HepG2 (cell line): ENCODE data around the gene PKD2L1. TPM values are rescaled to one million over a fixed set of nuclear protein-coding genes. Genes with fewer than 3 reads are reported as not detected.
A peak's percentile ranks its signal among the peaks of the same experiment; 100 is the strongest.

Experiments used
- GATAD2A ChIP-seq: IDR thresholded peaks from 2 replicates; pipeline ENCODE4 v1.6.1; 2016
- GTF2F1 ChIP-seq: fragments of 150-350 bp; IDR thresholded peaks from 2 replicates; pipeline ENCODE4 v1.6.1; 2014; ENCODE audit warnings: low read length
- MED1 ChIP-seq: sonication (generic); formaldehyde crosslinking; IDR thresholded peaks from 2 replicates; pipeline ENCODE4 v1.4.0; 2020; ENCODE audit warnings: missing genetic modification reagents
- NR2F2 ChIP-seq: IDR thresholded peaks from 2 replicates; pipeline ENCODE4 v1.6.1; 2012; ENCODE audit warnings: low read depth, inconsistent platforms, borderline replicate concordance
- PHF8 ChIP-seq: sonication (generic); formaldehyde crosslinking; IDR thresholded peaks from 2 replicates; pipeline ENCODE4 v1.5.0; 2020; ENCODE audit warnings: missing genetic modification reagents
- RFX5 ChIP-seq: IDR thresholded peaks from 2 replicates; pipeline ENCODE4 v1.6.1; 2011; ENCODE audit warnings: low read depth, low read length, improper control_type of control experiment
- ZNF605 ChIP-seq: sonication (generic); formaldehyde crosslinking; IDR thresholded peaks from 2 replicates; pipeline ENCODE4 v1.8.0; 2022; ENCODE audit warnings: mild to moderate bottlenecking, missing genetic modification reagents
- ZNF746 ChIP-seq: sonication (generic); formaldehyde crosslinking; IDR thresholded peaks from 2 replicates; pipeline ENCODE4 v1.8.0; 2022; ENCODE audit warnings: mild to moderate bottlenecking, missing genetic modification reagents
- ZNF792 ChIP-seq: IDR thresholded peaks from 2 replicates; pipeline ENCODE4 v1.6.1; 2016
- ZSCAN12 ChIP-seq: sonication (generic); formaldehyde crosslinking; IDR thresholded peaks from 2 replicates; pipeline ENCODE4 v1.9.0; 2021; ENCODE audit warnings: mild to moderate bottlenecking, missing genetic modification reagents
- polyA plus RNA-seq, 8 experiments: library from polyadenylated mRNA; depleted of rRNA in 3 of 8; stranded (reverse) in 7 of 8; unstranded in 1 of 8; fragments of >200 nt; fragmentation: Illumina TruSeq in 4 of 8; extraction: Trizol in 4 of 8; gene quantifications; 2 replicates each; pipeline versions ENCODE4 v1.2.1 to v1.2.3, GENCODE V29; 2011 to 2016; ENCODE audit warnings: low read depth in 4 of 8, missing spikeins in 1 of 8, mixed read lengths in 1 of 8; ENCODE audit not compliant: insufficient read depth in 1 of 8
- total RNA-seq, 5 experiments: library from RNA; depleted of rRNA; stranded (reverse); fragments of >200 nt; fragmentation: Illumina TruSeq; extraction: Trizol; gene quantifications; 2 replicates each; pipeline ENCODE4 v1.2.3, GENCODE V29; 2016; ENCODE audit warnings: low read depth in 1 of 5
- TF ChIP-seq, protein P1 (sequence below): sonication (generic); formaldehyde crosslinking; IDR thresholded peaks from 2 replicates; pipeline ENCODE4 v1.5.0; 2020; ENCODE audit warnings: mild to moderate bottlenecking, missing genetic modification reagents
- TF ChIP-seq, protein P2 (sequence below): sonication (generic); formaldehyde crosslinking; IDR thresholded peaks from 2 replicates; pipeline ENCODE4 v1.4.0; 2020; ENCODE audit warnings: missing genetic modification reagents
- TF ChIP-seq, protein P3 (sequence below): sonication (generic); formaldehyde crosslinking; IDR thresholded peaks from 2 replicates; pipeline ENCODE4 v1.5.1; 2020; ENCODE audit warnings: missing genetic modification reagents, mild to moderate bottlenecking, borderline replicate concordance

Gene PKD2L1
- total and polyA plus RNA-seq, 2 of the 13 experiments (the other 11 are each of a cell fraction or from before 2014, with no cell fraction given): 0.07 to 0.15 TPM

DNA sequence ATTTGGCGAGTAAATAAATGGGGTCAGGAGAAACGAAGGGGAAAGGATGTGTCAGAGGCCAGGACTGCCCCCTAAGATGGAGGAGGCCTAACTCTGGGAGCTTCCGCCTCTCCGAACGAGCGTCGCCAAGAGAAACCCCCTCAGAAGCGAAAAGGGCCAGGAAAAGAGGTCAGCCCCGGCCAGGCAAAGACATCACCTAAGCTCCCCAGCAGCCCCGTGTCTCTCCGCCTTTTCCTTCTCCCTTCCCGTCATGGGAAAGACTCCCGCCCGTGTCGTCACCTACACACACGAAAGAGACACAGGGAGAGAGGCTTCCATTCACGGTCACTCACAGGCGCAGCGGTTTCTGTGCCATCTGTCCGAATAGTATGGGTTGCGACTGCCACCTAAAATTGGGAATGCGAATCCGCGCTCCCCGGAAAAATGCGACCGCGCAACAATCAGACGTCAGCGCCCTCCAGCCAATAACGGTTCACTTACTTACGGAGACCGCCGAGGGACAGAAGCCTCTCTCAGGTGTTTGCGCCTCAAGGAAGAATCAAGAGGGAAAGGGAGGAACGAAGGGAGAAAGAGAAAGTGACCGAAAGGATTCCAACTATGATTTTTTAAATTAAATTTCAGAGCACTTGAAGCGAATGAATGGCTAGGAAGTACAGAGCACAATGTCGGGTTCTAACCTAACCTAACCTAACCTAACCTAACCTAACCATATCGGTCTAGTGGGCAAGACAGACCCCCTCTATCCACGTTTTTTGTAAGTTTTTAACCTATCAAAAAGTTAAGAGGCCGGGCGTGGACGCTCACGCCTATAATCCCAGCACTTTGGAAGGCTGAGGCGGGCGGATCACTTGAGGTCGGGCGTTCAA is 62.6 kb downstream of the PKD2L1 start, which contains the start of gene CWF19L1 (continued):
- TF ChIP-seq, protein P1, sequence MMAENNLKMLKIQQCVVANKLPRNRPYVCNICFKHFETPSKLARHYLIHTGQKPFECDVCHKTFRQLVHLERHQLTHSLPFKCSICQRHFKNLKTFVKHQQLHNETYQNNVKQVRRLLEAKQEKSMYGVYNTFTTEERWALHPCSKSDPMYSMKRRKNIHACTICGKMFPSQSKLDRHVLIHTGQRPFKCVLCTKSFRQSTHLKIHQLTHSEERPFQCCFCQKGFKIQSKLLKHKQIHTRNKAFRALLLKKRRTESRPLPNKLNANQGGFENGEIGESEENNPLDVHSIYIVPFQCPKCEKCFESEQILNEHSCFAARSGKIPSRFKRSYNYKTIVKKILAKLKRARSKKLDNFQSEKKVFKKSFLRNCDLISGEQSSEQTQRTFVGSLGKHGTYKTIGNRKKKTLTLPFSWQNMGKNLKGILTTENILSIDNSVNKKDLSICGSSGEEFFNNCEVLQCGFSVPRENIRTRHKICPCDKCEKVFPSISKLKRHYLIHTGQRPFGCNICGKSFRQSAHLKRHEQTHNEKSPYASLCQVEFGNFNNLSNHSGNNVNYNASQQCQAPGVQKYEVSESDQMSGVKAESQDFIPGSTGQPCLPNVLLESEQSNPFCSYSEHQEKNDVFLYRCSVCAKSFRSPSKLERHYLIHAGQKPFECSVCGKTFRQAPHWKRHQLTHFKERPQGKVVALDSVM (CRISPR knock-in tag): 0 out of 2 replicates have a peak, but pooled peaks have one; percentile 40
- TF ChIP-seq MED1 (peak; percentile 56; the same call in 1 of the 2 replicates), PHF8 (CRISPR knock-in tag) (peak; percentile 74), ZNF605 (CRISPR knock-in tag) (peak; percentile 42; the same call in 1 of the 2 replicates), GTF2F1 (no peak), ZNF792 (CRISPR knock-in tag) (peak; percentile 68; the same call in 1 of the 2 replicates), ZSCAN12 (CRISPR knock-in tag) (no peak), ZNF746 (CRISPR knock-in tag) (no peak), NR2F2 (0 out of 2 replicates have a peak, but pooled peaks have one; percentile 37), GATAD2A (CRISPR knock-in tag) (peak; percentile 70; the same call in 1 of the 2 replicates), RFX5 (no peak)
- TF ChIP-seq, protein P2, sequence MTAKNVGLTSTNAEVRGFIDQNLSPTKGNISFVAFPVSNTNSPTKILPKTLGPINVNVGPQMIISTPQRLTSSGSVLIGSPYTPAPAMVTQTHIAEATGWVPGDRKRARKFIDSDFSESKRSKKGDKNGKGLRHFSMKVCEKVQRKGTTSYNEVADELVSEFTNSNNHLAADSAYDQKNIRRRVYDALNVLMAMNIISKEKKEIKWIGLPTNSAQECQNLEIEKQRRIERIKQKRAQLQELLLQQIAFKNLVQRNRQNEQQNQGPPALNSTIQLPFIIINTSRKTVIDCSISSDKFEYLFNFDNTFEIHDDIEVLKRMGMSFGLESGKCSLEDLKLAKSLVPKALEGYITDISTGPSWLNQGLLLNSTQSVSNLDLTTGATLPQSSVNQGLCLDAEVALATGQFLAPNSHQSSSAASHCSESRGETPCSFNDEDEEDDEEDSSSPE: peak; percentile 89
- TF ChIP-seq, protein P3, sequence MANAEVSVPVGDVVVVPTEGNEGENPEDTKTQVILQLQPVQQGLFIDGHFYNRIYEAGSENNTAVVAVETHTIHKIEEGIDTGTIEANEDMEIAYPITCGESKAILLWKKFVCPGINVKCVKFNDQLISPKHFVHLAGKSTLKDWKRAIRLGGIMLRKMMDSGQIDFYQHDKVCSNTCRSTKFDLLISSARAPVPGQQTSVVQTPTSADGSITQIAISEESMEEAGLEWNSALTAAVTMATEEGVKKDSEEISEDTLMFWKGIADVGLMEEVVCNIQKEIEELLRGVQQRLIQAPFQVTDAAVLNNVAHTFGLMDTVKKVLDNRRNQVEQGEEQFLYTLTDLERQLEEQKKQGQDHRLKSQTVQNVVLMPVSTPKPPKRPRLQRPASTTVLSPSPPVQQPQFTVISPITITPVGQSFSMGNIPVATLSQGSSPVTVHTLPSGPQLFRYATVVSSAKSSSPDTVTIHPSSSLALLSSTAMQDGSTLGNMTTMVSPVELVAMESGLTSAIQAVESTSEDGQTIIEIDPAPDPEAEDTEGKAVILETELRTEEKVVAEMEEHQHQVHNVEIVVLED (CRISPR knock-in tag): peak; percentile 76
